Activated effector memory CD4-positive, alpha-beta T cell treated with anti-CD3 and anti-CD28 coated beads, Interleukin-2, amount 50 U/mL, for 16 hours (primary cell): Measurements from ENCODE around the gene SLC19A1.

Source experiments
- DNase-seq: peaks from one replicate; pipeline ENCODE4 v3.0.0-alpha.2; 2020

Gene SLC19A1

GRCh38 chr21:45515241-45516061 is 26.8 kb downstream of the SLC19A1 start:
- no peak for DNase-seq

- no peak for DNase-seq
These were observed 27.8 kb downstream of the SLC19A1 start for GRCh38 chr21:45514311-45515021.

GRCh38 chr21:45513741-45514310 is 28.4 kb downstream of the SLC19A1 start:
- no peak for DNase-seq

- no peak for DNase-seq
These were observed 29.1 kb downstream of the SLC19A1 start for GRCh38 chr21:45513003-45513717.

- DNase-seq = no peak
These were observed 29.6 kb downstream of the SLC19A1 start for GRCh38 chr21:45512626-45513002.

GRCh38 chr21:45511661-45512431 is 30.4 kb downstream of the SLC19A1 start:
- no peak for DNase-seq

GRCh38 chr21:45511007-45511406 is 31.2 kb downstream of the SLC19A1 start:
- DNase-seq = no peak

GRCh38 chr21:45510466-45510955 is 31.7 kb downstream of the SLC19A1 start:
- no peak for DNase-seq

GRCh38 chr21:45509566-45510465 is 32.4 kb downstream of the SLC19A1 start:
- no peak for DNase-seq

- DNase-seq = no peak
These were observed 33.4 kb downstream of the SLC19A1 start for GRCh38 chr21:45508607-45509565.

GRCh38 chr21:45507888-45508508 is 34.2 kb downstream of the SLC19A1 start:
- no peak for DNase-seq

GRCh38 chr21:45507523-45507875 is 34.7 kb downstream of the SLC19A1 start:
- DNase-seq = no peak

GRCh38 chr21:45506836-45507522 is 35.3 kb downstream of the SLC19A1 start:
- no peak for DNase-seq

- no peak for DNase-seq
These were observed 35.9 kb downstream of the SLC19A1 start for GRCh38 chr21:45506241-45506817.

GRCh38 chr21:45505416-45506021 is 36.7 kb downstream of the SLC19A1 start:
- DNase-seq = no peak

- no peak for DNase-seq
These were observed 37.5 kb downstream of the SLC19A1 start for GRCh38 chr21:45504516-45505415.

GRCh38 chr21:45504021-45504515 is 38.2 kb downstream of the SLC19A1 start:
- no peak for DNase-seq
